ENCODE results near the gene VPS37C.
"Not testable (repeated sequence)": the region's sequence is repeated elsewhere in the genome, so short reads cannot be mapped to it uniquely, and the experiment has no call there.

DNA sequence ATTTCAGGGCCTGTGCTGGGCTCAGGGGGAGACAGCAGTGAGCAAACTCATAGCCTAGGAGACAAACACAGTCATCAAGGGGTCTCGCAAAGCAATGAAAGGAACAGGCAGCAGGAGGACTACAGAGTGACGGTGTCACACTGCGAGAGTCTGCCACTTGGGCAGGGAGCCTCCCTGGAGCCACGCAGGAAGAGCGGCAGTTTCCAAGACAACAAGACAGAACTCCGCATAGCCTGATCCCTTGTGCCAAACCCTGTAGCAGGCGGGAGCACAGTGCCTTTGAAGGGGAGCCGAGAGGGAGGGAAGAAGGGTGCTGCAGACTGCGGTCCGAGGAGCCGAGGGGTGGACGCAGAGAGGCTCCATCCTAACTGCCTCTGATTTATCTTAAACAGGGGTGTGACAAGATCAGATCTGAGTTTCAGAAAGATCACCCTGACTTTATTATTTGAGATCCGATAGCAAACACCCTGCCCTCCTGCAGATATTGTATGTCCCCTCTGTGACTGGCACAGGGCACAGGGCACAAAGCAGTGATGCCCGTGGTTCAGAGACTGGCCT, 43.4 kb upstream of the VPS37C start:
- TF ChIP-seq, protein P1, sequence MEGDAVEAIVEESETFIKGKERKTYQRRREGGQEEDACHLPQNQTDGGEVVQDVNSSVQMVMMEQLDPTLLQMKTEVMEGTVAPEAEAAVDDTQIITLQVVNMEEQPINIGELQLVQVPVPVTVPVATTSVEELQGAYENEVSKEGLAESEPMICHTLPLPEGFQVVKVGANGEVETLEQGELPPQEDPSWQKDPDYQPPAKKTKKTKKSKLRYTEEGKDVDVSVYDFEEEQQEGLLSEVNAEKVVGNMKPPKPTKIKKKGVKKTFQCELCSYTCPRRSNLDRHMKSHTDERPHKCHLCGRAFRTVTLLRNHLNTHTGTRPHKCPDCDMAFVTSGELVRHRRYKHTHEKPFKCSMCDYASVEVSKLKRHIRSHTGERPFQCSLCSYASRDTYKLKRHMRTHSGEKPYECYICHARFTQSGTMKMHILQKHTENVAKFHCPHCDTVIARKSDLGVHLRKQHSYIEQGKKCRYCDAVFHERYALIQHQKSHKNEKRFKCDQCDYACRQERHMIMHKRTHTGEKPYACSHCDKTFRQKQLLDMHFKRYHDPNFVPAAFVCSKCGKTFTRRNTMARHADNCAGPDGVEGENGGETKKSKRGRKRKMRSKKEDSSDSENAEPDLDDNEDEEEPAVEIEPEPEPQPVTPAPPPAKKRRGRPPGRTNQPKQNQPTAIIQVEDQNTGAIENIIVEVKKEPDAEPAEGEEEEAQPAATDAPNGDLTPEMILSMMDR (IDR thresholded peaks at IDR 0.05; ENCODE audit: low read depth, low read length): not testable (repeated sequence)
- TF ChIP-seq EZH2phosphoT487 (IDR thresholded peaks at IDR 0.05; ENCODE audit: low read depth): not testable (repeated sequence)

Measured in OCI-LY3 (cell line).